K562 (cell line): ENCODE measurements around the gene SLC25A28. TPM values are rescaled to one million over a fixed set of nuclear protein-coding genes. Genes with fewer than 3 reads are reported as not detected.

Experiments used
- FOSL1 ChIP-seq: fragments of 200-800 bp; sonication (Bioruptor generic); conservative IDR thresholded peaks from 2 replicates; pipeline ENCODE4 v1.6.1; 2016; ENCODE audit warnings: missing genetic modification characterization, missing compliant biosample characterization
- NFE2L1 ChIP-seq: fragments of 450-650 bp; IDR thresholded peaks from 2 replicates; pipeline ENCODE4 v1.6.1; 2016; ENCODE audit warnings: missing genetic modification characterization, low read depth, mild to moderate bottlenecking, missing compliant biosample characterization, moderate library complexity, borderline replicate concordance
- NKRF ChIP-seq: fragments of 450-650 bp; IDR thresholded peaks from 2 replicates; pipeline ENCODE4 v1.6.1; 2016; ENCODE audit warnings: borderline replicate concordance
- NR4A1 ChIP-seq, 2 experiments: fragments of 250-450 bp in 1 of 2; fragments of 450-650 bp in 1 of 2; sonication (Bioruptor Pico) in 1 of 2; IDR thresholded peaks; 2 replicates each; pipeline versions ENCODE4 v1.4.0 to v1.6.1; 2016 to 2020; ENCODE audit warnings: mild to moderate bottlenecking in 2 of 2, missing compliant biosample characterization in 1 of 2, missing genetic modification characterization in 1 of 2, moderate library complexity in 1 of 2
- RERE ChIP-seq: sonication (generic); formaldehyde crosslinking; IDR thresholded peaks from 2 replicates; pipeline ENCODE4 v1.8.0; 2023; ENCODE audit warnings: missing genetic modification reagents, mild to moderate bottlenecking, borderline replicate concordance
- SRF ChIP-seq, 2 experiments: fragments of 250-450, 450-650 bp in 1 of 2; sonication (Bioruptor Pico) in 1 of 2; sonication (generic) in 1 of 2; formaldehyde crosslinking; IDR thresholded peaks; 2 replicates each; pipeline versions ENCODE4 v1.5.0 to v1.5.1; 2020 to 2022; ENCODE audit warnings: mild to moderate bottlenecking in 1 of 2, missing genetic modification reagents in 1 of 2
- TAF1 ChIP-seq: IDR thresholded peaks from 2 replicates; pipeline ENCODE4 v1.6.1; 2011; ENCODE audit warnings: mild to moderate bottlenecking, low read length, moderate library complexity; ENCODE audit not compliant: insufficient read depth, control insufficient read depth, severe bottlenecking; ENCODE audit errors: extremely low read depth
- ZKSCAN8 ChIP-seq: fragments of 200-800 bp; sonication (Bioruptor generic); IDR thresholded peaks from 2 replicates; pipeline ENCODE4 v1.6.1; 2016; ENCODE audit warnings: missing genetic modification characterization, missing compliant biosample characterization
- ZNF384 ChIP-seq: IDR thresholded peaks from 2 replicates; pipeline ENCODE4 v1.6.1; 2012; ENCODE audit warnings: low read depth, low read length, improper control_type of control experiment
- ZNF696 ChIP-seq: fragments of 250-450 bp; sonication (Bioruptor Pico); conservative IDR thresholded peaks from 2 replicates; pipeline ENCODE4 v1.4.0; 2020; ENCODE audit warnings: mild to moderate bottlenecking, moderate library complexity
- ZNF76 ChIP-seq: fragments of 250-450 bp; sonication (Bioruptor Pico); IDR thresholded peaks from 2 replicates; pipeline ENCODE4 v1.4.0; 2020; ENCODE audit warnings: mild to moderate bottlenecking, moderate library complexity, borderline replicate concordance
- polyA plus RNA-seq, 8 experiments: library from polyadenylated mRNA; depleted of rRNA in 4 of 8; stranded (reverse) in 5 of 8; unstranded in 3 of 8; fragments of >200 nt; fragmentation: Nextera tagmentation in 2 of 8; fragmentation: Illumina TruSeq in 1 of 8; extraction: Ambion mirVana in 2 of 8; extraction: Trizol in 1 of 8; gene quantifications; 2 replicates each; pipeline versions ENCODE4 v1.2.1 to v1.2.3, GENCODE V29; 2011 to 2014; ENCODE audit warnings: inconsistent platforms in 1 of 8, missing spikeins in 1 of 8
- total RNA-seq, 7 experiments: library from RNA; depleted of rRNA in 6 of 7; stranded (reverse); fragments of >200 nt in 6 of 7; fragmentation: Illumina TruSeq in 2 of 7; extraction: Trizol in 2 of 7; gene quantifications; 2 replicates each; pipeline versions ENCODE4 v1.2.1 to v1.2.3, GENCODE V29; 2011 to 2021; ENCODE audit warnings: low replicate concordance in 1 of 7
- TF ChIP-seq, protein P1 (sequence below): fragments of 250-450 bp; sonication (Bioruptor Pico); IDR thresholded peaks from 2 replicates; pipeline ENCODE4 v1.4.0; 2020; ENCODE audit warnings: mild to moderate bottlenecking, moderate library complexity
- TF ChIP-seq, protein P2 (sequence below): fragments of 250-450 bp; sonication (Bioruptor Pico); IDR thresholded peaks from 2 replicates; pipeline ENCODE4 v1.8.0; 2022; ENCODE audit warnings: inconsistent platforms, mild to moderate bottlenecking, moderate library complexity, borderline replicate concordance

SLC25A28 gene
- total and polyA plus RNA-seq, 9 of the 15 experiments (the other 6 are each of a cell fraction or from before 2014, with no cell fraction given) = 6.2 to 32.3 (median 18.8) TPM

- TF ChIP-seq RERE (CRISPR knock-in tag) (no peak), NKRF (no peak), FOSL1 (peak; percentile 37), NFE2L1 (no peak), ZNF696 (CRISPR knock-in tag) (no peak), ZKSCAN8 (no peak), TAF1 (no peak), ZNF384 (no peak), SRF (CRISPR knock-in tag; IDR thresholded peaks at IDR 0.05) (no peak), NR4A1 (CRISPR knock-in tag; IDR thresholded peaks at IDR 0.05) (no peak), NR4A1 (tag; IDR thresholded peaks at IDR 0.05) (no peak), ZNF76 (CRISPR knock-in tag) (no peak)
- TF ChIP-seq, protein P1, sequence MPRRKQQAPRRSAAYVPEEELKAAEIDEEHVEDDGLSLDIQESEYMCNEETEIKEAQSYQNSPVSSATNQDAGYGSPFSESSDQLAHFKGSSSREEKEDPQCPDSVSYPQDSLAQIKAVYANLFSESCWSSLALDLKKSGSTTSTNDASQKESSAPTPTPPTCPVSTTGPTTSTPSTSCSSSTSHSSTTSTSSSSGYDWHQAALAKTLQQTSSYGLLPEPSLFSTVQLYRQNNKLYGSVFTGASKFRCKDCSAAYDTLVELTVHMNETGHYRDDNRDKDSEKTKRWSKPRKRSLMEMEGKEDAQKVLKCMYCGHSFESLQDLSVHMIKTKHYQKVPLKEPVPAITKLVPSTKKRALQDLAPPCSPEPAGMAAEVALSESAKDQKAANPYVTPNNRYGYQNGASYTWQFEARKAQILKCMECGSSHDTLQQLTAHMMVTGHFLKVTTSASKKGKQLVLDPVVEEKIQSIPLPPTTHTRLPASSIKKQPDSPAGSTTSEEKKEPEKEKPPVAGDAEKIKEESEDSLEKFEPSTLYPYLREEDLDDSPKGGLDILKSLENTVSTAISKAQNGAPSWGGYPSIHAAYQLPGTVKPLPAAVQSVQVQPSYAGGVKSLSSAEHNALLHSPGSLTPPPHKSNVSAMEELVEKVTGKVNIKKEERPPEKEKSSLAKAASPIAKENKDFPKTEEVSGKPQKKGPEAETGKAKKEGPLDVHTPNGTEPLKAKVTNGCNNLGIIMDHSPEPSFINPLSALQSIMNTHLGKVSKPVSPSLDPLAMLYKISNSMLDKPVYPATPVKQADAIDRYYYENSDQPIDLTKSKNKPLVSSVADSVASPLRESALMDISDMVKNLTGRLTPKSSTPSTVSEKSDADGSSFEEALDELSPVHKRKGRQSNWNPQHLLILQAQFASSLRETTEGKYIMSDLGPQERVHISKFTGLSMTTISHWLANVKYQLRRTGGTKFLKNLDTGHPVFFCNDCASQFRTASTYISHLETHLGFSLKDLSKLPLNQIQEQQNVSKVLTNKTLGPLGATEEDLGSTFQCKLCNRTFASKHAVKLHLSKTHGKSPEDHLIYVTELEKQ (CRISPR knock-in tag) = no peak
- TF ChIP-seq, protein P2, sequence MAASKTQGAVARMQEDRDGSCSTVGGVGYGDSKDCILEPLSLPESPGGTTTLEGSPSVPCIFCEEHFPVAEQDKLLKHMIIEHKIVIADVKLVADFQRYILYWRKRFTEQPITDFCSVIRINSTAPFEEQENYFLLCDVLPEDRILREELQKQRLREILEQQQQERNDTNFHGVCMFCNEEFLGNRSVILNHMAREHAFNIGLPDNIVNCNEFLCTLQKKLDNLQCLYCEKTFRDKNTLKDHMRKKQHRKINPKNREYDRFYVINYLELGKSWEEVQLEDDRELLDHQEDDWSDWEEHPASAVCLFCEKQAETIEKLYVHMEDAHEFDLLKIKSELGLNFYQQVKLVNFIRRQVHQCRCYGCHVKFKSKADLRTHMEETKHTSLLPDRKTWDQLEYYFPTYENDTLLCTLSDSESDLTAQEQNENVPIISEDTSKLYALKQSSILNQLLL (CRISPR knock-in tag) = no peak
These were observed 1.4 kb upstream of the SLC25A28 start (continued) for GRCh38 chr10:99621454-99622251.
